HepG2 (cell line): ENCODE data around the gene ANXA6. TPM values are rescaled to one million over a fixed set of nuclear protein-coding genes. Genes with fewer than 3 reads are reported as not detected.

Source experiments
- ATAC-seq: fragments of 200-7000 bp; cut with Tn5 transposase; 3 replicates; pipeline ENCODE4 v1.9.1; 2020; ENCODE audit warnings: mild to moderate bottlenecking, moderate library complexity
- BruUV-seq: library from RNA; stranded (reverse); fragments of 400-500 nt; replicated peaks from 2 replicates; lab custom pipeline; 2021; lab: Mats Ljungman, UMichigan
- CTCF ChIA-PET: fragments of 300-600 bp; formaldehyde crosslinking; extraction: SDS; loops from one replicate; lab custom pipeline; 2021; ENCODE audit warnings: low total read pairs, inconsistent platforms, low intra/inter-chr PET ratio; lab: Yijun Ruan, JAX
- POLR2A ChIA-PET: fragments of 350-600 bp; sonication (Branson Sonifier 250); formaldehyde crosslinking; loops from one replicate; lab custom pipeline; 2020; ENCODE audit warnings: antibody characterized with exemption, inconsistent platforms; lab: Yijun Ruan, JAX
- DNase-seq: peaks from one replicate; pipeline ENCODE4 v3.0.0-alpha.2; 2015; ENCODE audit warnings: low spot score
- FAIRE-seq: peaks from 3 replicates; lab custom pipeline; 2011; peaks lifted over from hg19 to GRCh38; lab: Jason Lieb, UNC
- H2AFZ ChIP-seq: one replicate; pipeline ENCODE4 v1.6.1; 2011; ENCODE audit warnings: low read length, inconsistent platforms
- H3K27ac ChIP-seq: fragments of 300-600 bp; 3 replicates; pipeline ENCODE4 v1.8.0; 2011; ENCODE audit warnings: mixed run types, mild to moderate bottlenecking, mixed read lengths, low read length, inconsistent platforms; ENCODE audit not compliant: insufficient read depth; ENCODE audit errors: extremely low read length
- H3K27me3 ChIP-seq, 2 experiments: fragments of 200-600 bp in 1 of 2; 2 replicates in 1 of 2; 3 replicates in 1 of 2; pipeline versions ENCODE4 v1.6.0 to v1.8.0; 2011; ENCODE audit warnings: low read length in 2 of 2, mild to moderate bottlenecking in 2 of 2, moderate library complexity in 2 of 2, inconsistent platforms in 1 of 2; ENCODE audit not compliant: insufficient read depth in 2 of 2, control insufficient read depth in 1 of 2
- H3K36me3 ChIP-seq, 2 experiments: fragments of 200-600 bp in 1 of 2; replicated peaks in 1 of 2; 2 replicates in 1 of 2; 3 replicates in 1 of 2; pipeline versions ENCODE4 v1.5.1 to v1.8.0; 2011; ENCODE audit warnings: low read length in 2 of 2, inconsistent platforms in 1 of 2; ENCODE audit not compliant: insufficient read depth in 2 of 2, control insufficient read depth in 1 of 2
- H3K4me1 ChIP-seq: 2 replicates; pipeline ENCODE4 v1.5.1; 2012; ENCODE audit warnings: low read length, inconsistent platforms; ENCODE audit not compliant: insufficient read depth
- H3K4me2 ChIP-seq: 2 replicates; pipeline ENCODE4 v1.6.0; 2011; ENCODE audit warnings: low read depth, low read length, inconsistent platforms
- H3K4me3 ChIP-seq, 3 experiments: fragments of 200-600 bp in 1 of 3; sonication (generic), shearing (Covaris generic) in 1 of 3; replicated peaks in 1 of 3; 2 replicates each; pipeline ENCODE4 v1.5.1; 2011 to 2016; ENCODE audit warnings: low read length in 3 of 3, inconsistent platforms in 2 of 3, low read depth in 2 of 3, mild to moderate bottlenecking in 2 of 3, control low read depth in 1 of 3, mixed read lengths in 1 of 3; ENCODE audit not compliant: insufficient read depth in 1 of 3
- H3K79me2 ChIP-seq: one replicate; pipeline ENCODE4 v1.6.1; 2011; ENCODE audit warnings: low read length, inconsistent platforms; ENCODE audit not compliant: insufficient read depth
- H3K9ac ChIP-seq: 2 replicates; pipeline ENCODE4 v1.6.0; 2011; ENCODE audit warnings: mild to moderate bottlenecking, low read depth, low read length, inconsistent platforms; ENCODE audit not compliant: insufficient read depth
- H3K9me3 ChIP-seq: 2 replicates; pipeline ENCODE4 v1.5.1; 2012; ENCODE audit warnings: mild to moderate bottlenecking, low read length
- H4K20me1 ChIP-seq: 2 replicates; pipeline ENCODE4 v1.6.0; 2011; ENCODE audit warnings: inconsistent platforms, mild to moderate bottlenecking, low read length, moderate library complexity; ENCODE audit not compliant: insufficient read depth
- AGO1 ChIP-seq: fragments of 200-400 bp; formaldehyde crosslinking; IDR thresholded peaks from 2 replicates; pipeline ENCODE4 v1.6.1; 2017; ENCODE audit warnings: mild to moderate bottlenecking, low read depth, low read length, moderate library complexity; ENCODE audit not compliant: poor library complexity, severe bottlenecking
- CAMTA2 ChIP-seq: sonication (generic); formaldehyde crosslinking; IDR thresholded peaks from 2 replicates; pipeline ENCODE4 v1.4.0; 2020; ENCODE audit warnings: mild to moderate bottlenecking, missing genetic modification reagents, borderline replicate concordance
- HNF4A ChIP-seq: sonication (generic); formaldehyde crosslinking; IDR thresholded peaks from 2 replicates; pipeline ENCODE4 v1.4.0; 2020; ENCODE audit warnings: missing genetic modification reagents
- MLX ChIP-seq: IDR thresholded peaks from 2 replicates; pipeline ENCODE4 v1.6.1; 2016
- NFKBIZ ChIP-seq: IDR thresholded peaks from 2 replicates; pipeline ENCODE4 v1.6.1; 2018; ENCODE audit warnings: missing genetic modification reagents, missing compliant biosample characterization
- SNAPC4 ChIP-seq: sonication (generic); formaldehyde crosslinking; IDR thresholded peaks from 2 replicates; pipeline ENCODE4 v1.4.0; 2020; ENCODE audit warnings: mild to moderate bottlenecking, missing genetic modification reagents
- ZBTB25 ChIP-seq: IDR thresholded peaks from 2 replicates; pipeline ENCODE4 v1.6.1; 2018; ENCODE audit warnings: missing genetic modification reagents
- ZBTB8A ChIP-seq: sonication (generic); formaldehyde crosslinking; IDR thresholded peaks from 2 replicates; pipeline ENCODE4 v1.4.0; 2020; ENCODE audit warnings: mild to moderate bottlenecking, low read depth, missing genetic modification reagents, borderline replicate concordance
- ZKSCAN1 ChIP-seq: fragments of 150-350 bp; IDR thresholded peaks from 2 replicates; pipeline ENCODE4 v1.6.1; 2014; ENCODE audit warnings: low read length
- ZNF577 ChIP-seq: sonication (generic); formaldehyde crosslinking; IDR thresholded peaks from 2 replicates; pipeline ENCODE4 v1.4.0; 2020; ENCODE audit warnings: mild to moderate bottlenecking, low read depth, missing genetic modification reagents, borderline replicate concordance
- ZNF7 ChIP-seq: IDR thresholded peaks from 2 replicates; pipeline ENCODE4 v1.6.1; 2016; ENCODE audit warnings: missing biosample characterization, missing genetic modification reagents
- ZSCAN12 ChIP-seq: sonication (generic); formaldehyde crosslinking; IDR thresholded peaks from 2 replicates; pipeline ENCODE4 v1.9.0; 2021; ENCODE audit warnings: mild to moderate bottlenecking, missing genetic modification reagents
- WGBS: methylation state at CpG from one replicate; pipeline ENCODE4 v1.1.6; 2017; ENCODE audit warnings: low lambda C conversion rate; 5-methylcytosine and 5-hydroxymethylcytosine counted together
- in situ Hi-C: cut with HindIII; loops from 2 replicates; pipeline ENCODE4 v1.10.0; 2017; ENCODE audit warnings: low pct_unique_long_range_greater_than_20kb; ENCODE audit not compliant: extremely low pct_ligation_motif_present
- intact Hi-C: fragments of 100-400 bp; cut with micrococcal nuclease; formaldehyde crosslinking; loops from one replicate; pipeline ENCODE4 v1.10.0; 2022; ENCODE audit not compliant: unreplicated experiment
- polyA plus RNA-seq, 8 experiments: library from polyadenylated mRNA; depleted of rRNA in 3 of 8; stranded (reverse) in 7 of 8; unstranded in 1 of 8; fragments of >200 nt; fragmentation: Illumina TruSeq in 4 of 8; extraction: Trizol in 4 of 8; gene quantifications; 2 replicates each; pipeline versions ENCODE4 v1.2.1 to v1.2.3, GENCODE V29; 2011 to 2016; ENCODE audit warnings: low read depth in 4 of 8, missing spikeins in 1 of 8, mixed read lengths in 1 of 8; ENCODE audit not compliant: insufficient read depth in 1 of 8
- total RNA-seq, 5 experiments: library from RNA; depleted of rRNA; stranded (reverse); fragments of >200 nt; fragmentation: Illumina TruSeq; extraction: Trizol; gene quantifications; 2 replicates each; pipeline ENCODE4 v1.2.3, GENCODE V29; 2016; ENCODE audit warnings: low read depth in 1 of 5

ANXA6 gene
- total and polyA plus RNA-seq, 2 of the 13 experiments (the other 11 are each of a cell fraction or from before 2014, with no cell fraction given) = 103 to 125 TPM

GRCh38 chr5:151138114-151138513 lies 19.5 kb downstream of the ANXA6 start:
- Histone ChIP-seq H2AFZ (no peak overlapping the region), H3K27me3 (no peaks in the 10 kb centered on the region), H4K20me1 (no peaks in the 10 kb centered on the region; the same call in 1 of the 2 replicates), H3K36me3 (peaks cover 15 to 82% of the 10 kb centered on the region in 2 experiments), H3K9ac (no peak overlapping the region), H3K79me2 (peaks cover 4% of the 10 kb centered on the region), H3K4me1 (no peaks in the 10 kb centered on the region), H3K4me3 (no peak overlapping the region), H3K4me2 (no peak overlapping the region), H3K27ac (no peak overlapping the region), H3K9me3 (no peaks in the 10 kb centered on the region)
- no peak for FAIRE-seq
- BruUV-seq = no TSS peak
- intact Hi-C loops (no loop called here), in situ Hi-C loops (no loop called here)
- ChIA-PET CTCF (no interaction called here), POLR2A (no interaction called here)
- ATAC-seq = no peak
- no peak for DNase-seq
- no peak for TF ChIP-seq ZNF577 (CRISPR knock-in tag)
- no peak for TF ChIP-seq ZKSCAN1
- TF ChIP-seq MLX (CRISPR knock-in tag) = no peak
- TF ChIP-seq ZSCAN12 (CRISPR knock-in tag) = no peak
- no peak for TF ChIP-seq ZBTB8A (CRISPR knock-in tag)
- no peak for TF ChIP-seq CAMTA2 (CRISPR knock-in tag)
- TF ChIP-seq HNF4A = no peak
- TF ChIP-seq AGO1 = no peak
- TF ChIP-seq SNAPC4 (CRISPR knock-in tag) = no peak
- no peak for TF ChIP-seq ZBTB25 (CRISPR knock-in tag)
- no peak for TF ChIP-seq NFKBIZ (CRISPR knock-in tag)
- TF ChIP-seq ZNF7 = no peak
- WGBS = 93% methylated on average over 1 of the region's 1 CpG
